Stomach (tissue), 9 donors: ENCODE results near the gene SH3PXD2A. TPM values are rescaled to one million over a fixed set of nuclear protein-coding genes. Genes with fewer than 3 reads are reported as not detected.
A peak's percentile ranks its signal among the peaks of the same experiment; 100 is the strongest.
"Not testable (repeated sequence)": the region's sequence is repeated elsewhere in the genome, so short reads cannot be mapped to it uniquely, and the experiment has no call there.

Experiments used
- DNase-seq, 2 donors: peaks; one replicate each; pipeline versions ENCODE4 v3.0.0 to v3.0.0-alpha.2; 2013 to 2019
- H3K27ac ChIP-seq, 5 donors: fragments of 200-600 bp in 4 of 5; sonication (generic) in 4 of 5; one replicate each; pipeline ENCODE4 v1.5.1; 2013 to 2019; ENCODE audit warnings: mild to moderate bottlenecking in 1 of 5, moderate library complexity in 1 of 5
- H3K27me3 ChIP-seq, 3 donors: fragments of 200-600 bp; sonication (generic); one replicate each; pipeline ENCODE4 v1.5.1; 2017 to 2019; ENCODE audit warnings: mixed run types in 1 of 3
- H3K36me3 ChIP-seq, 4 donors: fragments of 200-600 bp; sonication (generic); 1 replicate in 3 of 4; 2 replicates in 1 of 4; pipeline ENCODE4 v1.5.1; 2016 to 2019
- H3K4me1 ChIP-seq, 4 donors: fragments of 200-600 bp; sonication (generic); one replicate each; pipeline ENCODE4 v1.5.1; 2016 to 2019
- H3K4me3 ChIP-seq, 4 donors: fragments of 200-600 bp; sonication (generic) in 3 of 4; one replicate each; pipeline ENCODE4 v1.5.1; 2016 to 2019; ENCODE audit warnings: mild to moderate bottlenecking in 1 of 4
- H3K9me3 ChIP-seq, 4 donors: fragments of 200-600 bp; sonication (generic); one replicate each; pipeline ENCODE4 v1.5.1; 2016 to 2019
- EP300 ChIP-seq: sonication (generic); formaldehyde crosslinking; IDR thresholded peaks from one replicate; pipeline ENCODE4 v1.6.1; 2017; ENCODE audit warnings: antibody characterized with exemption
- POLR2A ChIP-seq, 4 donors: fragments of 450-650 bp; IDR thresholded peaks; one replicate each; pipeline ENCODE4 v1.6.1; 2016; ENCODE audit warnings: antibody characterized with exemption in 4 of 4, control low read depth in 2 of 4, mild to moderate bottlenecking in 1 of 4, moderate library complexity in 1 of 4
- POLR2AphosphoS5 ChIP-seq, 3 donors: sonication (generic); formaldehyde crosslinking; IDR thresholded peaks; one replicate each; pipeline ENCODE4 v1.6.1; 2016; ENCODE audit warnings: antibody characterized with exemption in 3 of 3
- WGBS, 5 donors: extraction: QIAGEN DNeasy Blood & Tissue Kit in 3 of 5; methylation state at CpG; one replicate each; pipeline versions ENCODE4 v1.1.5 to v1.1.7; 2013 to 2018; 5-methylcytosine and 5-hydroxymethylcytosine counted together
- intact Hi-C: fragments of 100-400 bp; cut with DNase I; formaldehyde crosslinking; loops from one replicate; pipeline ENCODE4 v1.15.1; 2023; ENCODE audit warnings: low total_unique reads
- polyA plus RNA-seq, 3 donors: library from polyadenylated mRNA; stranded (reverse); fragments of 200-250 nt; gene quantifications; one replicate each; pipeline ENCODE4 v1.2.3, GENCODE V29; 2013
- total RNA-seq, 5 donors: library from RNA; depleted of rRNA; stranded (reverse); fragments of >200 nt; gene quantifications; one replicate each; pipeline versions ENCODE4 v1.1.0 to v1.2.3, GENCODE V29; 2014 to 2016
- TF ChIP-seq, protein P1 (sequence below), 7 experiments: fragments of 450-650 bp in 4 of 7; fragments of 200-600 bp in 3 of 7; sonication (generic) in 3 of 7; IDR thresholded peaks; one replicate each; pipeline ENCODE4 v1.5.1; 2016 to 2019; ENCODE audit warnings: antibody characterized with exemption in 7 of 7, control low read depth in 2 of 7, mild to moderate bottlenecking in 1 of 7
- donor health status: healthy with polysubstance abuse.
- donor health status: Bipolar disorder and iron deficiency.
- donor health status: healthy.

The SH3PXD2A gene
- total and polyA plus RNA-seq, 8 donors: 12.8 to 51.6 (median 24.0) TPM

DNA sequence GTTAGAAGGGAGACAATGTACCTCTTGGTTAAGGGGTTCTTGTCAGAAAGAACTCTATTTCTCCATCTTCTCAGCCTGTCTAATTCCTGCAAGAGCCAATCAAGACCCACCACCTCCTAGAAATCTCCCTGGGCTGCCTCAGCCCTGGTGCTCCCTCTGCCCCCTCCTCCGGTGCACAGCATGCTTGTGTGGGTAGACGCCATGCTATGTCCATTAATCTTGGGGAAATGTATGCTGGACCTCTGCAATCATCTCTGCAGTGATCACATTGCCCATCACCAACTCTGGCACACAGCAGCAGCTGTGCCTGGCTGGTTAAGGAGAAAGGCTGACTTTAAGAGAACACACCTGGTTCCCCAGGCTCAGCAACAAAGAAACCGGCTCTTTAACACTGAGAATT is 37.3 kb downstream of the SH3PXD2A start:
- H3K27me3 ChIP-seq: peaks cover 0 to 7% (median 0%) of the 10 kb centered on the region in 3 donors
- intact Hi-C loops: no loop called here
- no peak for DNase-seq
- H3K4me1 ChIP-seq: peaks cover 32 to 61% (median 38%) of the 10 kb centered on the region in 4 donors
- peak overlapping the region in 1 of 5 donors; percentile 79 for H3K27ac ChIP-seq
- TF ChIP-seq POLR2AphosphoS5 (IDR thresholded peaks at IDR 0.05) (no peak), EP300 (no peak), POLR2A (IDR thresholded peaks at IDR 0.05) (no peak)
- TF ChIP-seq, protein P1, sequence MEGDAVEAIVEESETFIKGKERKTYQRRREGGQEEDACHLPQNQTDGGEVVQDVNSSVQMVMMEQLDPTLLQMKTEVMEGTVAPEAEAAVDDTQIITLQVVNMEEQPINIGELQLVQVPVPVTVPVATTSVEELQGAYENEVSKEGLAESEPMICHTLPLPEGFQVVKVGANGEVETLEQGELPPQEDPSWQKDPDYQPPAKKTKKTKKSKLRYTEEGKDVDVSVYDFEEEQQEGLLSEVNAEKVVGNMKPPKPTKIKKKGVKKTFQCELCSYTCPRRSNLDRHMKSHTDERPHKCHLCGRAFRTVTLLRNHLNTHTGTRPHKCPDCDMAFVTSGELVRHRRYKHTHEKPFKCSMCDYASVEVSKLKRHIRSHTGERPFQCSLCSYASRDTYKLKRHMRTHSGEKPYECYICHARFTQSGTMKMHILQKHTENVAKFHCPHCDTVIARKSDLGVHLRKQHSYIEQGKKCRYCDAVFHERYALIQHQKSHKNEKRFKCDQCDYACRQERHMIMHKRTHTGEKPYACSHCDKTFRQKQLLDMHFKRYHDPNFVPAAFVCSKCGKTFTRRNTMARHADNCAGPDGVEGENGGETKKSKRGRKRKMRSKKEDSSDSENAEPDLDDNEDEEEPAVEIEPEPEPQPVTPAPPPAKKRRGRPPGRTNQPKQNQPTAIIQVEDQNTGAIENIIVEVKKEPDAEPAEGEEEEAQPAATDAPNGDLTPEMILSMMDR (IDR thresholded peaks at IDR 0.05): no peak
- 50 to 87% (median 68%) methylated on average over 3 of the region's 3 CpGs for WGBS, 5 donors
- H3K9me3 ChIP-seq: no peaks in the 10 kb centered on the region
- no peaks in the 10 kb centered on the region for H3K36me3 ChIP-seq
- H3K4me3 ChIP-seq: no peak overlapping the region

DNA sequence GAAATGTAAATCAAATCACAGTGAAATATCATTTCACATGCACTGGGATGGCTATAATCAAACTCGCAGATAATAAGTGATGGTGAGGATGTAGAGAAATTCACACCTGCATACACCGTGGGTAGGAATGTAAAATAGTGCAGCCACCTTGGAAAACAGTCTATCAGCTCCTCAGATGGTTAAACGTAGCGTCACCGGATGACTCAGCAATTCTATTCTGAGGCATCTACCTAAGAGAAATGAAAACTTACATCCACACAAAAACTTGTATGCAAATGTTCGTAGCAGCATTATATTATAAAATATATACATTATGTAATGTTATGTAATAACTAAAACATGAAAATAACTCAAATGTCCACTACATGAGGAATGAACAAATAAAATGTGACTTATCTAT is 38.9 kb downstream of the SH3PXD2A start:
- WGBS, 5 donors: 69 to 78% (median 71%) methylated on average over 6 of the region's 6 CpGs
- no peak overlapping the region for H3K4me3 ChIP-seq
- H3K27me3 ChIP-seq: peaks cover 0 to 7% (median 0%) of the 10 kb centered on the region in 3 donors
- DNase-seq: no peak
- intact Hi-C loops: no loop called here
- no peak overlapping the region for H3K27ac ChIP-seq
- H3K36me3 ChIP-seq: no peaks in the 10 kb centered on the region
- H3K9me3 ChIP-seq: no peaks in the 10 kb centered on the region
- peaks cover 38 to 64% (median 51%) of the 10 kb centered on the region in 4 donors for H3K4me1 ChIP-seq
- TF ChIP-seq EP300: no peak
- TF ChIP-seq POLR2AphosphoS5 (IDR thresholded peaks at IDR 0.05): no peak
- TF ChIP-seq, protein P1 (IDR thresholded peaks at IDR 0.05): no peak
- TF ChIP-seq POLR2A (IDR thresholded peaks at IDR 0.05): no peak

DNA sequence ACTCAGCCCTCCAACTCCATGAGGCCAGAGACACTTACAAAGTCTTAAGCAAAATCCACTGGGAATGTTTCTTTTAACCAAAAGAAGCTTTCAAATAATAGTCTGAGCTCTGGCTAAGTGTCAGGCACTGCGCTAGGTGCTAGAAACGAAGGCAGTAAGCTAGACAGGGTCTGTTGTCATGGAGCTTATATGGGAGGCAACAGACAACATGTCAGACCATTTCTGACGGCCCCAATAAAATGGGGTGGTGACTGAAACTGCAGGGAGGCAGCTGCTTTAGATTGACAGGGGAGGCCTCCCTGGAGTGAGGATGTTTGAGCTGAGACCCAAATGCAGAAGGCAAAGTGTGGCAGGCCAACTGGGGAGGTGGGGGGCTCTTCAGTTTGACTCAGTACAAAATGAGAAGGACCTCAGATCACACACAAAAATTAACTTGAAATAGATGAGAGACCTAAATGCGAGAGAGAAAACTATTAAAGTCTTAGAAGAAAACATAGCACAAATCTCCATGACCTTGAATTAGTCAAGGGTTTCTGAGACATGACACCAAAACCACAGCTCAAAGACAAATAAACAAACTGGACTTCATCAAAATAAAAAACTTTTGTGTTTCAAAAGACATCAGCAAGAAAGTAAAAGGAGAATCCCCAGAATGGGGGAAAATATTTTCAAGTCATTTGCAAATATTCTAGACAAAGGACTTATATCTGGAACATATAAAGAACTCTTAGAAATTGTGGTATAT is 40.6 kb downstream of the SH3PXD2A start:
- H3K27ac ChIP-seq: peak overlapping the region in 2 of 5 donors; percentile 12 to 28
- H3K4me3 ChIP-seq: no peak overlapping the region
- H3K9me3 ChIP-seq: no peaks in the 10 kb centered on the region
- peaks cover 29 to 59% (median 46%) of the 10 kb centered on the region in 4 donors for H3K4me1 ChIP-seq
- intact Hi-C loops: no loop called here
- TF ChIP-seq, protein P1 (IDR thresholded peaks at IDR 0.05): no peak
- TF ChIP-seq POLR2A (IDR thresholded peaks at IDR 0.05) (no peak), POLR2AphosphoS5 (IDR thresholded peaks at IDR 0.05) (no peak), EP300 (no peak)
- DNase-seq: no peak
- H3K36me3 ChIP-seq: no peaks in the 10 kb centered on the region
- no peaks in the 10 kb centered on the region for H3K27me3 ChIP-seq
- WGBS, 5 donors: 78 to 88% (median 84%) methylated on average over 4 of the region's 4 CpGs

DNA sequence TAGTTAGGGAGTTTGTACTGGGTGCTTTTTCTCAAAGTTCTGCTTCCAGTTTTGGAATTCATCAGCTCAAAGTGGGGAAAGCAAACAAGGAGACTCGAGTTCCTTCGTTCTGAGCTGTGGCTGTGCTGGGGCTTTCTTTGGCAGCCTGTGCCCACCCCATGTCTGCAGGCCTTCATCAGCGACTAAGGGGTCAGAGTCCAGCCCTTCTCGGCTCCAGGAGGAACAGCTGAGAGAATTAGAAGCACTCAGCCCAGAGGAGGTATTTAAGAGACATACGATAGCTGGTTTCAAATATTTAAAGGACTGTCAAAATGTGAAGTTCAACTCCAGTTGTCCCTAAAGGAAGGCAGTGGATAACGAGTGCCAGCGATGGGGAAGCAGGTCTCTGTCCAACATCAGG is 41.3 kb downstream of the SH3PXD2A start:
- Histone ChIP-seq H3K9me3 (no peaks in the 10 kb centered on the region), H3K4me3 (no peak overlapping the region), H3K4me1 (peaks cover 23 to 52% (median 39%) of the 10 kb centered on the region in 4 donors), H3K27me3 (no peaks in the 10 kb centered on the region), H3K27ac (peak overlapping the region in 2 of 5 donors; percentile 12 to 28), H3K36me3 (no peaks in the 10 kb centered on the region)
- intact Hi-C loops: no loop called here
- 28 to 54% (median 38%) methylated on average over 7 of the region's 7 CpGs for WGBS, 5 donors
- no peak for TF ChIP-seq EP300
- TF ChIP-seq, protein P1 (IDR thresholded peaks at IDR 0.05): no peak
- no peak for TF ChIP-seq POLR2A (IDR thresholded peaks at IDR 0.05)
- TF ChIP-seq POLR2AphosphoS5 (IDR thresholded peaks at IDR 0.05): no peak
- no peak for DNase-seq

DNA sequence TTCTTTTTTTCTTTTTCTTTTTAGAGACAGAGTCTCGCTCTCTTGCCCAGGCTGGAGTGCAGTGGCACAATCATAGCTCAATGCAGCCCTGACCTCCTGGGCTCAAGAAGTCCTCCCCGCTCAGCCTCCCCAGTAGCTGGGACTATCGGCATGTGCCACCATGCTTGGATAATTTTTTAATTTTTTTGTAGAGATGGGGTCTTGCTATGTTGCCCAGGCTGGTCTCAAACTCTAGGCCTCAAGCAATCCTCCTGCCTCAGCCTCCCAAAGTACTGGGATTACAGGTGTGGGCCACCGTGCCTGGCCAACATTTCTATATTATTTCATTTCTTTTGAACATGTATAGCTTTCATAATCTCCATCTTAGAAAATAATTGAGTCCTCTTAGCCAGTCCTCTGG is 42.1 kb downstream of the SH3PXD2A start:
- peak overlapping the region in 1 of 5 donors; percentile 12 for H3K27ac ChIP-seq
- H3K9me3 ChIP-seq, H3K36me3 ChIP-seq, H3K4me3 ChIP-seq, intact Hi-C loops, DNase-seq, H3K27me3 ChIP-seq: not testable (repeated sequence)
- WGBS, 5 donors: 96 to 99% (median 98%) methylated on average over 4 of the region's 4 CpGs
- peaks cover 17 to 44% (median 33%) of the 10 kb centered on the region in 4 donors for H3K4me1 ChIP-seq
